ENCODE measurements around the gene GASK1B. TPM values are rescaled to one million over a fixed set of nuclear protein-coding genes. Genes with fewer than 3 reads are reported as not detected.
A peak's percentile ranks its signal among the peaks of the same experiment; 100 is the strongest.

The GASK1B gene
- polyA plus RNA-seq (2013): 9.0 TPM

DNA sequence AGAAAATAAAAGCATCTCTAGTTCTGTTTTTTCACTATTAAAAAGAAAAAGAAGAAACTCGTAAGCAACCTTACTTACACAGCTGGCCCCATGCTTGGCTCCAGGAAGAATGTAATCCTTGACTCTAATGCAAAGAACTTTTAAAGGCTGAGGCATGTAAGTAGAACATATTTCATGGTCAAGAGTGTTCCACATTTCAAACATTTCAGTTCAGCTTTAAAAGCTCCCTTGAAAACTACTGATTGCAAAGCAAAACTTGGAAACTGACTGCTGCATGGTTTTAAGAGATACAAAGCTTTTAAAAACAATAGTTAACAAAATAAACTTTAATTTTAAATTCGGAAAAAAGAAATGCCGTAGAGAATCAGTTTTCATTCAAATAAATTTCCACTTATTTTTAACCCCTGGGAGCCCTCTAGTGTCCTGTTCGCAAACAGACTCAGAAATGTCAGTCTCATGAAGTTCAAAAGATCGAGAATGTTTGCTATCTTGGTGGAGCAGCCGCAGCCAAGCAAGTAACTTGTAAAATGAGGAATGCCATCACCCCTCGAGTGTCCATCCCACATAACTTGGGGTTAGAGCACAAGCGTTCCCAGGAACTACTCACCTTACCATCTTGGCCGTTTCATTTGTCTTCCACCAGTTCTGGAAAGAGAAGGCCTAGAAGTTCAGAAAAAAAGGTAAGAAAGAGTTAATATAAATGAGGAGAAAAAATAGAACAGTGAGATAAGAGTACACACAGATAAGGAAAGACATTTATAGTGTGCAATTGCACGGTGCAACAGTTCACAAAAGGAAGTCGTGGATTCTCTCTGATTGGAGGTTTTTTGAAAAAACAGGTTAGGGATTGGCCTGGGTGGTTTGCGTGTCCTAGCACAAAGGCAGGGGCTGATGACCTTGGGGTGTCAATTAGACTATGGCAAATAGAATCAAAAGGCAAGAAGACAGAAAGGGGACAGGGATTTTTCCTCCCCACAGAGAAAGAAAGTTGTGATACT lies at the start of gene GASK1B:
Gene GASK1B (minus strand): TSS at position 765 of the 998 bp plus-strand sequence. CDS start 1,650 bp downstream, outside the sequence.
- peak; percentile 65 to 73 (median 71) for DNase-seq
- peak within 1 kb of the TSS; percentile 11 to 16 for H3K27ac ChIP-seq (ENCODE audit: insufficient read depth in 1 of 2, low read depth in 1 of 2, low read length in 2 of 2, poor library complexity in 1 of 2, severe bottlenecking in 2 of 2)
- H3K4me3 ChIP-seq (ENCODE audit: control insufficient read depth in 1 of 7, extremely low read depth in 1 of 7, insufficient read depth in 4 of 7, low read depth in 2 of 7, low read length in 6 of 7): peak within 1 kb of the TSS in 6 of 7 experiments; percentile 54 to 90 (median 69)
- H3K27me3 ChIP-seq (replicated peaks in 2 of 5; ENCODE audit: control insufficient read depth in 4 of 5, insufficient read depth in 5 of 5, low read length in 4 of 5): peaks cover 0 to 2% (median 0%) of the 10 kb centered on the region in 5 experiments
- H3K9me3 ChIP-seq (ENCODE audit: control extremely low read depth in 1 of 5, control insufficient read depth in 4 of 5, insufficient read depth in 2 of 5, low read depth in 1 of 5, low read length in 4 of 5): no peaks in the 10 kb centered on the region
- POLR2A ChIA-PET: interaction anchor here (0.8 kb wide), 1 partner anchor 69 kb away, joined by 3 read pairs; no protein-coding TSS in a partner anchor
- WGBS (ENCODE audit: insufficient coverage): 5% methylated on average over 8 of the region's 12 CpGs
- CTCF ChIA-PET: interaction anchor here (0.6 to 3.4 kb wide), 15 partner anchors 10 to 191 kb away, joined by 3 to 28 read pairs (median 4); no protein-coding TSS in a partner anchor
- peaks cover 6 to 56% (median 29%) of the 10 kb centered on the region in 4 experiments for H3K4me1 ChIP-seq (ENCODE audit: control extremely low read depth in 1 of 4, control insufficient read depth in 4 of 4, insufficient read depth in 4 of 4, low read length in 3 of 4)
- no peaks in the 10 kb centered on the region for H3K36me3 ChIP-seq (ENCODE audit: control insufficient read depth in 4 of 4, insufficient read depth in 4 of 4, low read length in 3 of 4)

- POLR2A ChIA-PET: no interaction called here
- Histone ChIP-seq H3K4me1 (ENCODE audit: control extremely low read depth in 1 of 4, control insufficient read depth in 4 of 4, insufficient read depth in 4 of 4, low read length in 3 of 4) (peaks cover 1 to 12% (median 8%) of the 10 kb centered on the region in 4 experiments), H3K27me3 (replicated peaks in 2 of 5; ENCODE audit: control insufficient read depth in 4 of 5, insufficient read depth in 5 of 5, low read length in 4 of 5) (no peaks in the 10 kb centered on the region), H3K4me3 (ENCODE audit: control insufficient read depth in 1 of 7, extremely low read depth in 1 of 7, insufficient read depth in 4 of 7, low read depth in 2 of 7, low read length in 6 of 7) (no peak overlapping the region), H3K27ac (ENCODE audit: insufficient read depth in 1 of 2, low read depth in 1 of 2, low read length in 2 of 2, poor library complexity in 1 of 2, severe bottlenecking in 2 of 2) (no peak overlapping the region), H3K9me3 (ENCODE audit: control extremely low read depth in 1 of 5, control insufficient read depth in 4 of 5, insufficient read depth in 2 of 5, low read depth in 1 of 5, low read length in 4 of 5) (no peaks in the 10 kb centered on the region), H3K36me3 (ENCODE audit: control insufficient read depth in 4 of 4, insufficient read depth in 4 of 4, low read length in 3 of 4) (peaks cover 2 to 37% (median 13%) of the 10 kb centered on the region in 4 experiments)
- CTCF ChIA-PET: interaction anchor here (1.0 to 2.4 kb wide), 5 partner anchors 15 to 26 kb away, joined by 3 to 7 read pairs (median 4); no protein-coding TSS in a partner anchor
- WGBS (ENCODE audit: insufficient coverage): 100% methylated on average over 1 of the region's 1 CpG
- DNase-seq: no peak
Observed at GRCh38 chr4:158219623-158220022, 46.8 kb upstream of the GASK1B start.

DNA sequence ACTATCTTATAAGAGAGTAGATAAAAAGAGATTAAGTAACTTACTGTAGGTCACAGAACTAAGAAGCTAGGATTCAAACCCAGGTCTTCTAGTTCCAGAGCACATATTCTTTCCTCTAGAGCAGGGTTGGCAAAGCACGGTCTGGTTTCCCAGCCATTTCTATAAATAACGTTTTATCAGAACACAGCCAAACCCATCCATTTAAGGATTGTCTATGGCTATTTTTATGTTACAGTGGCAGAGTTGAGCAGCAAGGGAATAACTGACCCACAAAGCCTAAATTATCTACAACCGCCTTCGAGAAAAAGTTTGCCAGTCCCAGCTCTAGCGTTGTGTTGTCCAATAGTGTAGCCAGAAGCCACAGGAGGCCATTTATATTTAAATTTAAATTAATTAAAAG lies 44.9 kb upstream of the GASK1B start:
- Histone ChIP-seq H3K27me3 (replicated peaks in 2 of 5; ENCODE audit: control insufficient read depth in 4 of 5, insufficient read depth in 5 of 5, low read length in 4 of 5) (no peaks in the 10 kb centered on the region), H3K4me3 (ENCODE audit: control insufficient read depth in 1 of 7, extremely low read depth in 1 of 7, insufficient read depth in 4 of 7, low read depth in 2 of 7, low read length in 6 of 7) (no peak overlapping the region), H3K27ac (ENCODE audit: insufficient read depth in 1 of 2, low read depth in 1 of 2, low read length in 2 of 2, poor library complexity in 1 of 2, severe bottlenecking in 2 of 2) (no peak overlapping the region), H3K9me3 (ENCODE audit: control extremely low read depth in 1 of 5, control insufficient read depth in 4 of 5, insufficient read depth in 2 of 5, low read depth in 1 of 5, low read length in 4 of 5) (no peaks in the 10 kb centered on the region), H3K36me3 (ENCODE audit: control insufficient read depth in 4 of 4, insufficient read depth in 4 of 4, low read length in 3 of 4) (peaks cover 2 to 31% (median 20%) of the 10 kb centered on the region in 4 experiments), H3K4me1 (ENCODE audit: control extremely low read depth in 1 of 4, control insufficient read depth in 4 of 4, insufficient read depth in 4 of 4, low read length in 3 of 4) (peaks cover 1 to 12% (median 8%) of the 10 kb centered on the region in 4 experiments)
- ChIA-PET POLR2A (no interaction called here), CTCF (interaction anchor here (1.7 kb wide), 1 partner anchor 15 kb away, joined by 5 read pairs; no protein-coding TSS in a partner anchor)
- no CpG with 5 or more reads among the region's 5 CpGs for WGBS (ENCODE audit: insufficient coverage)
- DNase-seq: no peak

DNA sequence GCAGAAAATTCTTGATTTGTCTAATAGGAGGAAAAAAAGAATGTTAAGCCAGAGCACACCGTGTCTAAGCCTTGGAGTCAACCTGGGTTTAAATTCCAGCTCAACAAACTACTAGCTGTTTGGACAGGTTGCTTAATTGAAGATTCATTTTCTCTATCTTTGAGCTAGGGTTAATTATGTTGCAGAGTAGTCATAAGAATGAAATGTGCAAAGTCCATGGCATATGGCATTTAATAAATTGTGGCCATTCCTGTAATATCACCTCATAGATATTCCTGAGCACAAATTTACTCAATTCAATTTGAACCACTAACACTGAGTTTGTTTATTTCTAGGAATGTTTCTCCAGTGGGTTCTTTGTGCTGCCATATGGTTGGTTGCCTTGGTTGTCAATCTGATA lies 42.0 kb upstream of the GASK1B start:
- Histone ChIP-seq H3K27me3 (replicated peaks in 2 of 5; ENCODE audit: control insufficient read depth in 4 of 5, insufficient read depth in 5 of 5, low read length in 4 of 5) (no peaks in the 10 kb centered on the region), H3K4me3 (ENCODE audit: control insufficient read depth in 1 of 7, extremely low read depth in 1 of 7, insufficient read depth in 4 of 7, low read depth in 2 of 7, low read length in 6 of 7) (no peak overlapping the region), H3K4me1 (ENCODE audit: control extremely low read depth in 1 of 4, control insufficient read depth in 4 of 4, insufficient read depth in 4 of 4, low read length in 3 of 4) (peaks cover 11 to 25% (median 22%) of the 10 kb centered on the region in 4 experiments), H3K27ac (ENCODE audit: insufficient read depth in 1 of 2, low read depth in 1 of 2, low read length in 2 of 2, poor library complexity in 1 of 2, severe bottlenecking in 2 of 2) (no peak overlapping the region), H3K9me3 (ENCODE audit: control extremely low read depth in 1 of 5, control insufficient read depth in 4 of 5, insufficient read depth in 2 of 5, low read depth in 1 of 5, low read length in 4 of 5) (no peaks in the 10 kb centered on the region), H3K36me3 (ENCODE audit: control insufficient read depth in 4 of 4, insufficient read depth in 4 of 4, low read length in 3 of 4) (peaks cover 0 to 15% (median 8%) of the 10 kb centered on the region in 4 experiments)
- POLR2A ChIA-PET: no interaction called here
- DNase-seq: no peak
- 100% methylated on average over 1 of the region's 1 CpG for WGBS (ENCODE audit: insufficient coverage)
- CTCF ChIA-PET: interaction anchor here (1.3 to 2.0 kb wide), 4 partner anchors 13 to 43 kb away, joined by 3 to 6 read pairs (median 4); no protein-coding TSS in a partner anchor

GRCh38 chr4:158213466-158213865 lies 40.6 kb upstream of the GASK1B start:
- Histone ChIP-seq H3K4me3 (ENCODE audit: control insufficient read depth in 1 of 7, extremely low read depth in 1 of 7, insufficient read depth in 4 of 7, low read depth in 2 of 7, low read length in 6 of 7) (no peak overlapping the region), H3K27me3 (replicated peaks in 2 of 5; ENCODE audit: control insufficient read depth in 4 of 5, insufficient read depth in 5 of 5, low read length in 4 of 5) (no peaks in the 10 kb centered on the region), H3K27ac (ENCODE audit: insufficient read depth in 1 of 2, low read depth in 1 of 2, low read length in 2 of 2, poor library complexity in 1 of 2, severe bottlenecking in 2 of 2) (no peak overlapping the region), H3K36me3 (ENCODE audit: control insufficient read depth in 4 of 4, insufficient read depth in 4 of 4, low read length in 3 of 4) (peaks cover 0 to 13% (median 4%) of the 10 kb centered on the region in 4 experiments), H3K9me3 (ENCODE audit: control extremely low read depth in 1 of 5, control insufficient read depth in 4 of 5, insufficient read depth in 2 of 5, low read depth in 1 of 5, low read length in 4 of 5) (no peaks in the 10 kb centered on the region), H3K4me1 (ENCODE audit: control extremely low read depth in 1 of 4, control insufficient read depth in 4 of 4, insufficient read depth in 4 of 4, low read length in 3 of 4) (peaks cover 19 to 37% (median 29%) of the 10 kb centered on the region in 4 experiments)
- POLR2A ChIA-PET: no interaction called here
- no CpG with 5 or more reads among the region's 2 CpGs for WGBS (ENCODE audit: insufficient coverage)
- CTCF ChIA-PET: interaction anchor here (0.8 to 1.7 kb wide), 3 partner anchors 18 to 22 kb away, joined by 3 to 4 read pairs (median 3); no protein-coding TSS in a partner anchor
- DNase-seq: no peak

- peak in 1 of 3 donors; percentile 26 for DNase-seq
- Histone ChIP-seq H3K27ac (ENCODE audit: insufficient read depth in 1 of 2, low read depth in 1 of 2, low read length in 2 of 2, poor library complexity in 1 of 2, severe bottlenecking in 2 of 2) (peak overlapping the region; percentile 84 to 92), H3K27me3 (replicated peaks in 2 of 5; ENCODE audit: control insufficient read depth in 4 of 5, insufficient read depth in 5 of 5, low read length in 4 of 5) (no peaks in the 10 kb centered on the region), H3K4me3 (ENCODE audit: control insufficient read depth in 1 of 7, extremely low read depth in 1 of 7, insufficient read depth in 4 of 7, low read depth in 2 of 7, low read length in 6 of 7) (peak overlapping the region in 6 of 7 experiments; percentile 26 to 85 (median 74)), H3K9me3 (ENCODE audit: control extremely low read depth in 1 of 5, control insufficient read depth in 4 of 5, insufficient read depth in 2 of 5, low read depth in 1 of 5, low read length in 4 of 5) (no peaks in the 10 kb centered on the region), H3K4me1 (ENCODE audit: control extremely low read depth in 1 of 4, control insufficient read depth in 4 of 4, insufficient read depth in 4 of 4, low read length in 3 of 4) (peaks cover 11 to 40% (median 22%) of the 10 kb centered on the region in 4 experiments), H3K36me3 (ENCODE audit: control insufficient read depth in 4 of 4, insufficient read depth in 4 of 4, low read length in 3 of 4) (peaks cover 0 to 13% (median 4%) of the 10 kb centered on the region in 4 experiments)
- ChIA-PET POLR2A (no interaction called here), CTCF (no interaction called here)
- no CpG with 5 or more reads among the region's 3 CpGs for WGBS (ENCODE audit: insufficient coverage)
Observed at GRCh38 chr4:158211222-158211621, 38.4 kb upstream of the GASK1B start.

Data from common myeloid progenitor, CD34-positive (primary cell).